GM13976 (cell line): ENCODE measurements around the gene KRTAP4-3.
"Not testable (repeated sequence)": the region's sequence is repeated elsewhere in the genome, so short reads cannot be mapped to it uniquely, and the experiment has no call there.

Source experiments
- DNase-seq: peaks from one replicate; pipeline ENCODE4 v3.0.0; 2012; ENCODE audit warnings: low spot score
- CTCF ChIP-seq: IDR thresholded peaks from 2 replicates; pipeline ENCODE4 v1.5.1; 2012; ENCODE audit warnings: borderline replicate concordance, mild to moderate bottlenecking; ENCODE audit not compliant: insufficient read depth; ENCODE audit errors: extremely low read depth, missing control alignments, control extremely low read depth
- in situ Hi-C: fragments of 300-500 bp; cut with MboI; formaldehyde crosslinking; loops from one replicate; pipeline ENCODE4 v1.12.0; 2022; ENCODE audit warnings: low sequenced_read_pairs, mixed read lengths, inconsistent platforms; ENCODE audit not compliant: unreplicated experiment

Gene KRTAP4-3

GRCh38 chr17:41126412-41126811 lies 41.6 kb downstream of the KRTAP4-3 start:
- no peak for TF ChIP-seq CTCF
- in situ Hi-C loops = no loop called here

GRCh38 chr17:41125064-41125463 lies 43.0 kb downstream of the KRTAP4-3 start:
- no peak for DNase-seq
- in situ Hi-C loops = no loop called here
- TF ChIP-seq CTCF = no peak

More at GRCh38 chr17:41126412-41126811, 41.6 kb downstream of the KRTAP4-3 start:
- DNase-seq = no peak

- in situ Hi-C loops, DNase-seq: not testable (repeated sequence)
Observed at GRCh38 chr17:41123991-41124371, 44.0 kb downstream of the KRTAP4-3 start, which contains the start of gene KRTAP4-12. Gene KRTAP4-12, minus strand, starts transcription at chr17:41124182. Its CDS starts 60 bp downstream, at chr17:41124122.

GRCh38 chr17:41123292-41123990 lies 44.6 kb downstream of the KRTAP4-3 start:
- DNase-seq, in situ Hi-C loops: not testable (repeated sequence)

GRCh38 chr17:41121742-41122141 lies 46.3 kb downstream of the KRTAP4-3 start:
- no peak for TF ChIP-seq CTCF
- in situ Hi-C loops = no loop called here

GRCh38 chr17:41119696-41120690 lies 48.0 kb downstream of the KRTAP4-3 start:
- in situ Hi-C loops, DNase-seq: not testable (repeated sequence)

More at GRCh38 chr17:41121742-41122141, 46.3 kb downstream of the KRTAP4-3 start:
- no peak for DNase-seq

- in situ Hi-C loops = no loop called here
- no peak for DNase-seq
- TF ChIP-seq CTCF = no peak
Observed at GRCh38 chr17:41118721-41119120, 49.3 kb downstream of the KRTAP4-3 start.

GRCh38 chr17:41117846-41118386 lies 50.1 kb downstream of the KRTAP4-3 start, which contains the start of gene KRTAP4-11:
Gene KRTAP4-11, minus strand, starts transcription at chr17:41118373. Its CDS starts 58 bp downstream, at chr17:41118315.
- DNase-seq, in situ Hi-C loops: not testable (repeated sequence)
